GM13977 (cell line): ENCODE measurements around the gene SEL1L3.

Source experiments
- DNase-seq: peaks from one replicate; pipeline ENCODE4 v3.0.0; 2012; ENCODE audit warnings: low spot score
- in situ Hi-C: fragments of 300-500 bp; cut with MboI; formaldehyde crosslinking; loops from one replicate; pipeline ENCODE4 v1.12.0; 2022; ENCODE audit warnings: low sequenced_read_pairs, low pct_unique_long_range_greater_than_20kb, mixed read lengths, inconsistent platforms; ENCODE audit not compliant: unreplicated experiment
- TF ChIP-seq, protein P1 (sequence below): IDR thresholded peaks from 2 replicates; pipeline ENCODE4 v1.5.1; 2012; ENCODE audit warnings: mild to moderate bottlenecking, control low read depth; ENCODE audit not compliant: insufficient read depth; ENCODE audit errors: extremely low read depth, missing control alignments

The SEL1L3 gene

DNA sequence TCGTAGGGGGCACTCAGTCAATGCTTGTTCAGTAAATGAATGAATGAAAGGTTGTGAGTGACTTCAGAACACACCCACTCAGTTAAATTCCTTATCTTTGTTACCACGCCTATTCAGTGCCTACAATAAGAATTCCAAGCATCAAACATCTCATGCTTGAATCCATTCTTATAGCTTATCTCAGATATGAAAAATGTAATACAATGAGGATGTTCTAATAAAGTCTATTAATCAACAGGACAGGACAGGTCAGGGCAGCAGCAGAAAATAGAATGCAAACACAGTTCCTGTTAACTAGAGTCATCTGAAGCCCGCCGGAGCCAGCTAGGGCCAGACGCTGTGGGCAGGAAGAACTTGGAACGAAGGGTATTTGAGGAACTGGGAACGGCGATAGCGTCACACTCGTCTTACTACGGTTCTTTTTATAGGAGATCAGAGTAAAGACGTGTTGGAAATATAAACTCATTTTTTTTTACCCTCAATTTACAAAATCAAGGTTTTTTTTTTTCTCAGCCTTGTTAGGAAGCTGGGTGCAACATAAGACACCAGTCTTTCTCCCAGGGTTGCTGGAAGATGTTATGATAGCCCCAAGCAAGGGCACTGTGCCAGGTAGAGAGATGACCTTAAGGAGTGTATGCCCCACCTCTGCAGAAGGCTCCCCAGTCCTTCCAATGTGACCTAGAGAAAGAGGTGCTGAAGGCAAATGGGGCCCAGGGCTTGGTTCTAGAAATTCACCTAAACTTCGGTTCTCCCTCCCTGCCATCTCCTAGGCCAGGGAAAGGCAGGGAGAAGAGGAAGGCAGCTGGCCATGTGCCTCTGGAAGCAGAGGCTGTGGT lies 48.3 kb downstream of the SEL1L3 start:
- in situ Hi-C loops = no loop called here
- TF ChIP-seq, protein P1, sequence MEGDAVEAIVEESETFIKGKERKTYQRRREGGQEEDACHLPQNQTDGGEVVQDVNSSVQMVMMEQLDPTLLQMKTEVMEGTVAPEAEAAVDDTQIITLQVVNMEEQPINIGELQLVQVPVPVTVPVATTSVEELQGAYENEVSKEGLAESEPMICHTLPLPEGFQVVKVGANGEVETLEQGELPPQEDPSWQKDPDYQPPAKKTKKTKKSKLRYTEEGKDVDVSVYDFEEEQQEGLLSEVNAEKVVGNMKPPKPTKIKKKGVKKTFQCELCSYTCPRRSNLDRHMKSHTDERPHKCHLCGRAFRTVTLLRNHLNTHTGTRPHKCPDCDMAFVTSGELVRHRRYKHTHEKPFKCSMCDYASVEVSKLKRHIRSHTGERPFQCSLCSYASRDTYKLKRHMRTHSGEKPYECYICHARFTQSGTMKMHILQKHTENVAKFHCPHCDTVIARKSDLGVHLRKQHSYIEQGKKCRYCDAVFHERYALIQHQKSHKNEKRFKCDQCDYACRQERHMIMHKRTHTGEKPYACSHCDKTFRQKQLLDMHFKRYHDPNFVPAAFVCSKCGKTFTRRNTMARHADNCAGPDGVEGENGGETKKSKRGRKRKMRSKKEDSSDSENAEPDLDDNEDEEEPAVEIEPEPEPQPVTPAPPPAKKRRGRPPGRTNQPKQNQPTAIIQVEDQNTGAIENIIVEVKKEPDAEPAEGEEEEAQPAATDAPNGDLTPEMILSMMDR = no peak
- DNase-seq = no peak

DNA sequence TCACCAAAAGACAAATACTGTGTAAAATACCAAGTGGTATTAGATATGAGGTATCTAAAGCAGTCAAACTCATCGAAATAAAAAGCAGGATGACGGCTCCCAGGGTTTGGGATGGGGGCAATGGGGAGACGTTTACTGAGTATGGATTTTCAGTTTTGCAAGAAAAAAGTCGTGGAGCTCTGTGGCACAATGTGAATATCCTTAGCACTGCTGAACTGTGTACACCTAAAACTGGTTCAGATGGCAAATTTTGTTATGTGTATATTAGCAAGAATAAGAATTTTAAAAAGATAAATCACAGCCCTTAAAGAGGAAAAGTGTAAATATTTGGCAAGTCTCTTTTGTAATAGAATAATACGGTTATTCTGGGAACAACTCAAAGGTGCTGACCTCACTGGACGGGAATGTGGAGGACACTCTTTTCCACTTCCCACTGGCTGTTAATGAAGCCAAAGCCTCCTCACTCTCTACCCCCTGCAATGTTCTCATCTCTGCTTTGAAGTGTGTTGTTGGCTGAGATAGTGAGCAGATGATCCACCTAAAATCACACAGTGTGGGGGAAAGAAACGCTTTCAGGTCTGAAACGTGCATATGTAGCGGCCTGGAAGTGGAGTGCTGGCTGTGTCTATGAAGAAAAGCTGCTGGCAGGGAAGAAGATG lies 49.2 kb downstream of the SEL1L3 start:
- TF ChIP-seq, protein P1 = no peak
- no peak for DNase-seq
- in situ Hi-C loops = no loop called here

DNA sequence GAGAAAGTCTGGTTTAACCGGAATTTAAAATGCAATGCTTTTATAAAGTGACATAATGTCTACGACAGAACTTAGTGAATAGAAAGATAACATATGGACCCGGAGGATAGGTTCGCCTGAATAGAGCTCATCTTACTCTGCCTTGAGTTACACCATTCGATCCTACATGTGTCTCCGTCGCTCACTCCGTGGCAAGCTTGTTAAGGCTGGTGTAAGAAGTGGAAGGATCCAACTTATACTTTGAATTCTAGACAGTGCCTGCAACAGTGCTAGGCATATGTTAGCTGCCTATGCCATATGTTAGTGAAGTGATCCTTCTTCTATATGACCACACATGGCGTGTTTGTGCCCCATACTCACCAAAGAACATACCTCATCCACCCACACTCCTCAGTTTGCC lies 50.9 kb downstream of the SEL1L3 start:
- in situ Hi-C loops = no loop called here
- DNase-seq = no peak
- TF ChIP-seq, protein P1 = no peak

DNA sequence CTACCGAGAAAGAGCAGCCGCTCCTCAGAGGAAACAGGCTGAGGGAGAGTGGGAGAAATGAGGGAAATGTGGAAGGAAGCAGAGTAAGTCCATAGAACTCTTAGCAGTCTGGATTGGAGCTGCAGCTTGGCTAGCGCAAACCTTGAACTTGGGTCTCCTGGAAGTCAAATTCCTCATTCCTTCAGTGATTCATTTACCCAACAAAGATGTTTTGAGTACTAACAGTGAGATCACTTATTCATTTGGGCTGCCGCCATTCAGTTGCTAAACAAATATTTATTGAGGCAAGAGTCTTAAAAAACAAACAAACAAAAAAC lies 51.5 kb downstream of the SEL1L3 start:
- DNase-seq = no peak
- TF ChIP-seq, protein P1 = no peak
- in situ Hi-C loops = no loop called here

DNA sequence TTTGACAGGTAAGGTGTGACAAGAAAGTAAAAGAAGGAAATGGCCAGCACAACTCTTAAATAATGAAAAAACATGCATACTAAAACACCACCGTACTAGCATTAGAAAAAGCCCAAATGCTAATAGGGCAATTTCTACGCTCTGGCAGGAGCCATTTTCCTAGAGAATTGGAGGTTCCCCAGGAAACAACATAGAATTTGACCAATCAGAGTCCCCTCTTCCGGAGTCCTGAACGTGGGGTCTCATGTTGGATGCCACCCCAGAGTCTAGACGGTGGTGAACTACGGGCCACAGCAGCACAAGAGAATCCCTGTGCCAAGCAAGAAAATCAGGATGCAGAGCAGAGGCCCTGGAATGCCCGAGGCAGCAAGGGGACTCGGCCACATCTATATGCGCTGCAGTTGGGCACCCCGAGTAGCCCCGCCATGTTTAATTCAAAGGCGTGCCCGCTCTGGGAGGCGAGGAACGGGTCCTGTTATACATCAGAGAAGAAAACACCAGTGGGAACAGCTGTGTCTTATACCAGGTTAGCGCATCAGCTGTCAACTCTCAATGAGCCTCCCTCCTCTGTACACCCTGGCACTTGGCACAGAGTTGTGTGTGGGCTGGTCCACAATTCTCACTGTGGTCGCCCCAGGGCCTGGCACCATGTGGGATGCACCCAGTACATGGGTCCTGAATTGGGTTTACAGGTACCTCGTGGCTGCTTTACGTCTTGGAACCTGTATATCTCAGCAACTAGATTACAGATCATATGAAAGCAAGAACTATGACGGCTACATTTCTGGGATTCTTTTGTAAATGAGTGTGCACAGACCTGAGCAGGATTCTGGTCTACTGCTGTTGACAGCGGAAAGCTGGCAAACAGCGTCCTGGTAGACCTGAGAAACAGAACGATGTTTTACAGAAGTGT lies 52.1 kb downstream of the SEL1L3 start:
- no peak for DNase-seq
- TF ChIP-seq, protein P1 = no peak

DNA sequence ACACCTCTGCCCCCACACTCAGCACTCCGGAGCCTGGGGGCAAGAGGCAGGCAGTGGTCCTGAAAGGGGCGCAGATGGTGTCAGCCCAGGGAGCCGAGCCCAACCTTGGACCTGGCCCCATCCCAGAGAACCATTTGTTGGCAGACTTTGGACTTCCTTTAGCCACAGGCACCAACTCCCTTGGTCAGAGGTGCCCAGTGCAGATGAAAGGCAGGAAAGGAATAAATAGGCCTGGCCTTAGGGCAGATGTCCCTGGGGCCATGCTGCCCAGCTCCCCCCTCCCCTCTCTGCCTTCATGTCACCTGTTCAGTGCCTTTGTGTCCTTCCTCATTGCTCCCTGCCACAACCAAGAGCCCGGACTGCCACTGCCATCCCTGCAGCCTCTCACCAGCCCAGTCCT lies 52.8 kb downstream of the SEL1L3 start:
- DNase-seq = no peak
- in situ Hi-C loops = no loop called here
- TF ChIP-seq, protein P1 = no peak

More for the DNA sequence above, 52.1 kb downstream of the SEL1L3 start:
- in situ Hi-C loops = no loop called here
